SIG-M5 treated with dmso at 0.1 percent for 504 hours (cell line): ENCODE results near the gene SSH3.

ENCODE experiments used
- DNase-seq: peaks from one replicate; lab custom pipeline; 2025; ENCODE audit not compliant: unreplicated experiment; lab: John Stamatoyannopoulos, UW

SSH3 gene

DNA sequence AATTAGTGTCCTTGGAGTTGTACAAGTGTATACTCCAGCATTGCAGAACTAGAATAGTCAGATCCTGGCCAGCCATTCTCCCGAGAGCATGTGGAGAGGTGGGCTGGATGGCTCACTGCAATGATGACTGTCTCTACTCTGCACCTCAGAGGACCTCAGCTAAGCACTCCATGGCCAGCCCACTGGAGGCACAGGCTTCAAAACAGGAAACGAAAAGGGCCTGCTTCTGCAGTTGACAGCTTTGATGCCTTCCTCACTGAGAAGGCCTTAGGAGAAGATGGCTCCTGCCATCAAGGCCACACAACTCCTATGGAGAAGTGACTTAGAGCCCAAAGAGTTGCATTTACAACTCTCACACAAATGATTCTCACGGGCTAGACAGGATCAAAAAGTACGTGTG lies 40.9 kb downstream of the SSH3 start:
- no peak for DNase-seq

DNA sequence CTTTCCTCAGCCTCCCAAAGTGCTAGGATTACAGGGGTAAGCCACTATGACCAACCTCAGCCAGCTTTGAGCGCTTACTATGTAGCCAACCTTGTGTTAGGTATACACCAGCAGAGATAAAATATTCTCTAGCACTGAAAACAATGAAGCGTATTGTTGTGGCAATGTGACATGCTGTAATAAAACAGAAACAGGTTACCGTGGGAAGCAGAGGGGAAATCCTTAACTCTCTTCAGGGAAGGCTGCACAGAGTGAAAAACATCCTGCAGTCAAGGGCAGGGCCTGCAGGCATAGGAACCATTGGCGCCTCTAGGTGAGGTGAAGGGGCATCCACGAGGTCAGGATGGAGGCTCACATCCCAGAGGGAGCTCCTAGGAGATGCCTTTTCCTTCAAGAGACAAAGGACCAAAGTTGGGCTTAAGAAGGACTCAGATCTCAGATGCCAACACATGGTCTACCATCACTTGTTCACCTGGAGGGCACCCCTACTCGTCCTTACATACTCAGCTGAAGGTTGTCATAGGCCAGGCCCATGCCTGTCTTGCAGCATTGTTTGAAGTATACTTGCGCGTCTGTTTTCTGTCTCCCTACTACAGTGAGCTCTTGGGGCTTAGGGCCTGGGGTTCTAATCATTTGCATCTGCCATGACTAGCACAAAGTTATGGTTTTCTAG lies 42.1 kb downstream of the SSH3 start:
- DNase-seq = no peak

DNA sequence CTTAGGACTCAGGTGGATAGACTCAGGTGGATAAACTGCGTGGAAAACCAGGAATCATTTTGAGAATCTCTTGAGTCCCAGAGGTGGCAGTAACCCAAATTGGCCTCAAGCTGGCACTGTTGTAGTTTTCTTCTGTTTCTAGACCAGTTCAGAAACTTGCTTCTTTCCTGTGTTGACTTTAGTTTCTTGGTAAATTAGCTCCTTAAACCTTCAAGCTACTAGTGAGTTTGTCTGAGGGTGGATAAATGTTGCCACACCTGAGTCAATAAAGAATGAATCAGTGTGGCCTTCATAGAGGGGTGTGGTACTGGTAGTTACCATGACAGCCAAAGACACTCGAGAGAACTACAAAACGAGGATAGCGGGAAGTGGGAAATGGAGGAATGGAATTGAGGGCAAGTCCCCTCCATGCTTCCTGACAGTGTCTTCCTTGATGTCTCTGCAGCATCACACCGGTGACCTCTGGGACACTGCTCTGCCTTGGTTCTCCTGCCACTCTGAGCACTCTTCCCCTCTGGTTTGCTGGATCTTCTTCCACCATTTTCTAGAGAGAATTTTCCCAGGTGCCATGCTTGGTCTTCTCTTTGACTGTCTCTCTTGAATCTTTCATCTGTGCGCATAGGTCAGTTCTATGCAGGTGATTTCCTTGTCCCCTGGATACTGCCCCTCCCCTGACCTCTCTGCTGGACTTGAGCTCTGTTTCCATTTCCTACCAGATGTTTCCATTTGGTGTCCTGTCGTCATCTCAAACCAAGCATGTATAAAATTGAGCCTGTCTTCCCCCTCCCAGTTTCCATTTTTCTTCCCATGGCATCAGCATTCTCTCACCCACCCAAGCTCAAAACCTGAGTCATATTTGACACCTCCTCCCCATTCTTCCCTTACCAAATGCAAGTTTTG lies 42.8 kb downstream of the SSH3 start:
- DNase-seq = peak; percentile 85

DNA sequence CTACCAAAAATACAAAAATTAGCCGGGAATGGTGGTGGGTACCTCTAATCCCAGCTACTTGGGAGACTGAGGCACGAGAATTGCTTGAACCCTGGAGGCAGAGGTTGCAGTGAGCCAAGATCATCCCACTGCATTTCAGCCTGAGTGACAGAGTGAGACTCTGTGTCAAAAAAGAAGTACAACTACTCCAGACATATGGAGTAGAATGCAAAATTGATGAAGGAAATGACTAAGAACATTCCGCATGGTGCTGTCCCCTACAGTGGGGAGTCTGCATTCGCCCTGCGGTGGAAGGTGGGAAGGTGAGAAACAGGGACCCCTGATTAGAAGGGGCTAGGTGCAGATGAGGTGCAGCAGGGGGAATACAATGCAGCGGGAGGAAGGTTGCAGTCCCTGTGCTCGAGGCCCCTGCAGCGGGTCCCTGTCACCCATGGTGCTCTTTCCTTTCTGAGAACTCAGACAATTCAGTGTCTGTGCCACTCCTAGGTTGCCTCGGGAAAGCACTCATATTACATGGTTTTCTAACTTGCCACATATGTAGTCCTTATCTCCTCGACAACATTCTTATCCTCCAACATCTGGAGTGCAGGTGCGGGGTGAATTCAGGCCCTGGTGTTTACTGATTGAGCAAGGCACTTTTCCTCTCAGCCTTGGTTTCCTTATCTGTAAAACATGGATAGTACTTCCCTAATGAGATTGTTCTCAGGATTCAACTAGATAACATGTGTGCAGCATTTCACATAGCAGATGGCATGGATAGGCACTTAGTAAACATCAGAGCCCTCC lies 44.8 kb downstream of the SSH3 start:
- no peak for DNase-seq

DNA sequence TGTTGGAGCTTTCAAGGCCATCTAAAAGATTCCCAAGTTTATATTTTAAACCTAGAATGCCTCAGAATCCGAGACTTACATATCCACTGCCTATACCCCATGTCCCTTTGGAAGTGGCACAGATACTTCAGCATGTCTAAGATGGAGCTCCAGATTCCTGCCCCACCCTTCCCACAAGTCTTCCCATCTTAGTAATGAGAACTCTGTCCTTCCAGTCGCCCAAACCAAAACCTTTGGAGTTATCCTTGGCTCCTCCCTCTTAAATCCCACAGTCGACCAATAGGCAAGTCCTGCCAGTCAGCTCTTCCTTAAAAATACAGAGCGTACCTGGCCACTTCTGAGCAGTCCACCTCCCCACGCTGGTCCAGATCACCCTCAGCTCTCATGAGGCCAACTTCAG lies 45.7 kb downstream of the SSH3 start:
- no peak for DNase-seq

DNA sequence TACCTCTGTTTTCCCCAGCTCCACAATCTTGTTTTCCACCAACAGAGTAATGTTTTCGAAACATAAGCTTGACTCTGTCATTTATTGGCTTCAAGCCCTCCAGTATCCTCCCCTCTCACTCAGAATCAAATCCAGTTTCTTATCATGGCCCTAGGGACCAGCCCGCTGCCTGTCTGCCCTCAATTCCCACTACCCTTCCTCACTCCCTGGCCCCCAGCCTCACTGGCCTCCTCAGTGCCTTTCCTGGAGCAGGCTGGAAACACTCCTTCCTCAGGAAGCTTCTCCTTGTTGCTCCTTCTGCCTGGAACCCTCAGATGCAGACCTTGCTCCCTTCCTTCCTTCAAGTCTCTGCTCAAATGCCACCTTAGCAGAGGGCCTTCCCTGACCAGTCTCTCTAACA lies 46.1 kb downstream of the SSH3 start:
- no peak for DNase-seq

DNA sequence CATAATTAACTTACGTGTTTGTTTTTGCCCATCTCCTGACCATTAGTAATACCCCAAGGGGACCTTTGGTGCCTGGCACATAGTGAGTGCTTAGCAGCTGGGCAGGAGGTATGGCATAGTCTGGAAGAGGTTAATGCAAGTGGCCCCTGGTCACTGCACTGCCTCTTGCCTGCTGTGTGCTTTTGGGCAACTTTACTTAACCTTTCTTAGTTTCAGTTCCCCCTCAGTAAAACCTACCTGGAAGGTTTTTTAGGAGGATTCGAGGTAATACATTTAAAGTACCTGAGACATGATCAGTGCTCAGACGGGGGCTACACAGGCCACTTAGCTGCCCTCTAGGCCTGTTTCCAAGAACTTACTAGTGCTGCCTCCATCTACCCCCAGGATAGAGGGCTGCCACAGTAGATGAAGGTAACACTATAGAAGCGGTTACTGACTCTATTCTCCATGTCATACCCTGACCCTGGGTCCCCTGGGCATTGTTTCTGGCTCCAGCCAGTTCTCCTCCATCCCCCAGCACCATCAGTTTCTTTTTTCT lies 46.7 kb downstream of the SSH3 start:
- no peak for DNase-seq

DNA sequence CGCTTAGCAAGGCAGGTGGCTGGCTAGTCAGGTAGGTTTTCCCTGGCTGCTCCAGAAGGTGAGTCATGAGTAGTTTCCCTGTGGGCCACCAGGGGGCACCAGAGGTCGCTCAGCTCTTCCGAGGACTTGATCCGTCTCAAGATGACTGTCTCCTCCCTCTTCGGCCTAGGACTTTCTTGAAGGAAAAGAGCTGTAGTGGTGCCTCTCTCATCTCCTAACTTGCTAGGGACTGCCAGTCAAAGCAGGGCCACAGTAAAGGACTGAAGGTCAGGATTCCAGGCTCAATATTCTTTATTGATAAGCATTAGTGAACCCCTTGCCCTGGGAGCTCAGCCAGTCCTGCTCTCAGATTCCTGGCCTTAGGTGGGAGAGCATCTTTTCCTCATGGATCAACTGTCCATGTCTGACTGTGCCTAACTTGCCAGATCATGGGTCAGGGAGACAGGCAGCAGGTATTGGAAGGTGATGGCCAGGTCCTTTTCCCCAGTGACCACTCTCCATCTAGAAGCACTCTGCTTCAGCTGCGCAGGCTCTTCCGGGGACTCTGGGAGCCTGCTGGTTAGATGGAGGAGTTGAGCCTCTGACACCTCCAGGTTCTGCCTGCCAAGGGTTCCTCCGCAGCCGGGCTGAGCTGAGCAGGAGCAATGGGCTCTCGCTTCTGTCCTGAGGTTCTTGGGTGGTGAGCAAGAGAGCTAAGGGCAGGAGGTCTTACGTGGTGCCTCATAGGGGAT lies 48.1 kb downstream of the SSH3 start:
- peak; percentile 78 for DNase-seq

DNA sequence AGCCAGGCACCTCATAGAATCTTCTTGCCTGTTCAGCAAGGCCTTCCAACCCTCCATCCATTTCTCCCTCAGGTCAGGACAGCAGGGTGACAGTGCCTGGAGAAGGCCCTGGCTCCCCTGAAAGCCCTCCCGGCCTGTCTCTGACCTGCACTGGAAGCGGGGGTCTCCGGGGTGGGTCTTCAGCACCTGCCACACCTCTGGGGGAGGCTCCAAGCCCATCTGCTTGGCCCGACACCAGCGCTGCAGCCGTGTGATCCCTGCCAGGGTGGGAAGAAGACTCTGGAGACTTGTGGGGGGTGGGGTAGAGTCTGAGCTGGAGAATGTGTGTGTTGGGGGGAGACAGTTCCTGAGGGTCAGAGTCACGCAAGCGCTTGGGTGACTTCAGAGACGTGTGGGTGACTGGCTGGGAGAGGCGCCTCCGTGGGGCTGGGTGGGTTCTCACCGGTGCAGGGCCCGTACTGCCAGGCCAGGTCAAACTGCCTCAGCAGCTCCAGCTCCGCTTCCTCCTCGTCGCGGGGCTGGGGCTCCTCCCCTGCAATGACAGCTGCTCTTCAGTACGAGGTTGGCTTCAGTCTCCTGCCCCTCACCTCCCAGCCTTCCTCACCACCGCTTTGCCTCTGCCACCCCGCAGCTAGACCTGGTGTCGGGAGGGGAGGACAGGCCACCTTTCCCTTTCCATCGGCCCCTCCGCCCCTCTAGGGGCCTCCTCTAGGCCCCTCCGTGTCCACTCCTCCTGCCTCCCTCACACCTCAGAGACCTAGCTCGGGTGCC lies 49.4 kb downstream of the SSH3 start:
- DNase-seq = peak; percentile 67

DNA sequence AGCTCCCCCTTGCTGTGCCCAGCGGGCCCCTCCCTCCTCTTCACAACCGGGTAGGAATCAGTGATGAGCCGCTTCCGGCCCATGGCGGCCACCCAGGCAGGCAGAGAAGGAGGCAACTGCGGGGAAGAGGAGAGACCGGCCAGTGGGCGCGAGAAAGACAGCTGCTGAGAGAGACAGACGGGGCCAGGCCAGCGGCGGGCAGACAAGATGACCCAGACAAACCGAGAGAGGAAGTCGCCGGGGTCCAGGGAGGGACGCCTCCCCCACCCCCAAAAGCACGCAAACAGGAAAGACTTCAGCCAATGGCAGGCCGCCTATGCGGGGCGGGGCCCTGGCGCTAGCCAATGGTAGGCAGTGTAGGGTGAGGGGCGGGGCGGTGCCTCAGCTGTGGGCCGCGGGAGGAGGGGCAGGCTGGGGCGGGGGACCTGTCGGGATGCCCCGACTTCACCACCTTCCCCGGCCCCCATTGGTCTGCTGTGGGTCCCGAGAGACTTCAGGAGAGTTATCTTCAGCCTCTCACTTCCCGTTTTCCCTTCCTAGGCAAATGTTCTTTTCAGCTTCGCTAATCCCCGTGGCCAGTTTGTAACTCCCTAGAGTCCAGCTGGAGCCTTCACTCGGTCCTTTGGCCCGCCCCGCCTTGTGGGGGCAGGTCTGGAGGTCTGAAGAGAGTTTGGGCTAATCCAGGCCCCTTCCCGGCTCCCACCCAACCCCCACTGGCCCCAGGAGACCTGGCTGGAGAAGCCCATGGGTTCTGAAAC lies 50.2 kb downstream of the SSH3 start, which contains the start of gene POLD4:
Gene POLD4, minus strand, starts transcription at position 230 of the 758 bp plus-strand sequence. Its CDS starts 147 bp downstream, at position 83.
- DNase-seq = peak; percentile 96

DNA sequence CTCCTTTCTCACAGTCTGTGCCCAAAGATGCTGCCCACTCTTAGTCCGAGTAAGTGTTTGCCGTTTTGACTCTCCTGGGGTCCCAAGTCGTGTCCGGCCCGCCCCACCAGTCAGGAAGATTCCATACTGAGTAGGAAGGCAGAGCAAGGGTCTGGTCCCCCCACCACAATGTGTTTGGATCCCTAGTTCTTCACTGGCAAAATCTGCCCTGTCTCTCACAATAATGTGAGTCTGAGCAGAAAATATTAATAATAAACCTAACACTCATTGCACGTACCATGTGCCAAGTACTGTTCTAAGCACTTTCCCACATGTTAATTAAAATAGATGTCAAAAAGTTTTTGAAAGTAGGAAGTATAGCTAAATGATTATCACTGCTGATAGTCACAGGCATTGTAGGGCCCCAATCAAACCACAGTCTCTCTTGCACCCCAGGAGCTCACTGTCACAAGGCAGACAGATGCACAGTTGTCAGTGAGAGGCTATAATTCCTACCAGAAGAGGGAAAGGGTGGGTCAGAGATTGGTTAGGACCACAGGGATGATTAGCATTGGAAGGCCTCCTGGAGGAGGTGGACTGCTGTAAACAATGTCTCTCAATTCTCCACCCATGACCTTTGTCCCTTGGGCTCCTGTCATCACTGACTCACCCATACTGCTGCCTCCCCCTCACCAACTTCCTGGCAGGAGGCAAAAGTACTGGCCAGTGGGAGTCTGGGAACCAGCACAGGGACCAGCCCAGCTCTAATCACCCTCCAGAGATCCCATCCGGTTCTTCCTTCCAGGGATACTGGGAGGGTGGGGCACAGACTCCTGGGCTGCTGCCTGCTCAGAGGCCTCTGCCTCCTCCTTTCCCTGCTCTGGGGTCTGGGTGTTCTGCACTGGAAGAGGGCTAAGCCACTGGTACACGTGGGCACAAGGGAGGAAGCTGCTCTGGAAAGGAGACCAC lies 51.0 kb downstream of the SSH3 start:
- peak; percentile 49 for DNase-seq

DNA sequence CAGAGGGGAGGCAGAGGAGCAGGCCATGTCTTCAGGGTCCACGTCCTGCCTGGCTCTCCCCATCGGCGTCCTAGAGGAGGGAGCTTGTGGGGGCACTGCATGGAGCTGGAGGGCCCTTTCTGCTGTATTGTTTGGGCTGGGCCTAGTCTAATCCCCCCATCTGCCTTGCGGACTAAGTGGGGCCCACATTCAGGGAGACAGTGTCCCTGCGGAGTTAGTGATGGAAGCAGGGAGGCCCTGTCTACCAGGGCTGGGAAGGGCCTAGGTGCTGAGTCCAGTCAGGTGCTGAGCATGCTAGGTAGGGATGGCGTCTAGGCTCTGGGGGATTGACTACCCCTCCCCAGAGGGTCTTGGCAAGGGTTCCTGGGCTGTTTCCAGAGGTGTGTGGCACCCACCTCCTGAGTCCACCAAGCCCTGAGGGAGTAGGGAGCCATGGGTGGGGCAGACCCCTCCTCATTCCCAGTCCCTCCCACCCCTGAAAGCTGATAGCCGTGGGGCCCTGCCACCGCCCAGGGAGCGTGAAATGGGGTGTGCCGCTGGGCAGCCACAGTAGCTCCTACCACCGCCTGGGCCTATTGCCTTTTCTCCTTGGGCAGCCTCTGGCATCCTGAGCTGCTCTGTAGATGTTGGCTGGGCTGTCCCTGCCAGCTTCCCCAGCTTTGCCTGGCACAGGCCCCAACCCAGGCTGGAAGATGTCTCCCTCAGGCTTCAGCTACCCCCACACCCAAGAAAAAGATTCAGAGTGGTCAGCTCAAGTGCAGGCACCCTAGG lies 51.9 kb downstream of the SSH3 start:
- no peak for DNase-seq

DNA sequence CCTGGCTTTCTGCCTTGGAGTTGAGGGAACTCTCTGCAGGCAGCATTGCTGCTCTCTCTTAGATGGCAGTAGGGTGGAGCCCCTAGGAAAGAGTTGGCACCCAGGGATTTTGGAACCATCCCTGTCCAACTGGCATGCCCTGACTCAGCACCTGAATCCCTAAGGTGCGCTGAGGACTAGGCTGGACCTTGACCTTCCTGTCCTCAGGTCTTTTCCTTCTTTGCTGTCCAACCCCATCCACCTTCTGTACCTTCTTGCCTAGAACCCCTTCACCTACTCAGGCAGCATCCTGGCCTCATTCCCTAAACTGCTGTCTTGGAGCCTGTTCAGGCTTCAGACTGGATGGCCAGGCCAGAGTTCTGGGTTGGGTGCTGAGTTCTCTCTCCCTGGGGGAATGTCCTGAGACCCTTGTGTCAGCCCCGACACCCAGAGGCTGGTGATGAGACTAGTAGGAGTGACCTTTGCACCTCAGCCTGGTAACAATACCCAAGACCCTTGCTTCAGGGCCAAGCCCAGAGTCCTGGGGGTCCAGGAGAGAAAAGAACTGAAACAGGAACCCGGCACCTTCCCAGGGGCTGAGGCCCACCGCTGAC lies 52.6 kb downstream of the SSH3 start:
- DNase-seq = no peak

DNA sequence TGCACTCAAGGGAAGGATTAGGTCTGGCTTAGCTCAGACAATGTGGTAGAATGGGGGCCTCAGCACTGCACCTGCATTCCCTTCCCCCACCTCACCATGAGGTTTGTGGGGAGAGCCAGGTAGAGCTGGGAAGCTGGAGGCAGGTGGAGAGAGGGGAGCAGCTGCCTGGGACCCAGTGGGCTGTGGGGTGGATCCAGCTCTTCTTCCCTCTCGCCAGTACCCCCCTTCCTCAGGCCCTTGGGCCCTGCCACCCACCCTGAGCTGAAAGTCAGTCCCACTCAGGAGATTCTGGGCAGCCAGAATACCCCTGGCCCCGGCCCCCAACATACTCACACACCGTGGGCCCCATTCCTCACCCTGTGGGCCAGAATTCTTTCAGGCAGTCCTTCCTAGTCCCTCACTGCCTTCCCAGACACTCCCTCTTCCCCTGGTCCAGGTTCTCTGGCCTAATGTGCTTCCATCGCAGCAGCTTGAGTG lies 53.1 kb downstream of the SSH3 start:
- DNase-seq = no peak

DNA sequence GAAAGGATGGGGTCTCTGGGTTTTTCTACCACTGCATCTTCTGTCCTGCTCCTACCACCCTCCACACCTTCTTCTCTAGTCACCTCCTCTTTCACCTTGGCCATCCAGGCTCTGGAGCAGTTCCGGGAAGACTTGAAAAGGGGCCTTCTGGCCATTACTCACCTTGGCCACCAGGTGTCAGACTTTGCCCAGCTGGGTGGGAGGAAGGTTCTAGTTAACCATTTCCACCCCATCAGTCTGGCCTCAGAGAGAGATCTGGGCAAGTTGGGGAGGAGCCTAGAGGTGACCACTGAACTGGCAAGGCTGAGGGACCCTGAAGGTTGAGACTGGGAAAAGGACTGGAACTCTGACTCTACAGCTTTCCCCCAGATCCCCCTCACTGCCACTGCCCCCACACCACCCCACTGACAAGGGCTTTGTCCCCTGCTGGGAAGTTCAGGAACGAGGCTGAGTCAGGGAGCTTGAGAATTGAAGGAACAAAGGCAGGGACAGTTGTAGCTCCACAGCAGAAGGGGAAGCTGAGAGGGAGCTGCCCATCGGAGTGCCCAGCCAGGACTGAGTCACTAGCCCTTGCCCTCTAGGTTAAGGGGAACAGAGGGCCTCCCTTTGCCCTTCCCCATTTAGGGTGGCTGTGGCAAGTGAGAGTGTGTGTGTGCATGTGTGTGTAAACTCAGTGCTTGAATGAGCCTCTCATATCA lies 53.7 kb downstream of the SSH3 start:
- peak; percentile 80 for DNase-seq
